SK-N-MC (cell line): ENCODE data around the gene ADIRF.
"Not testable (repeated sequence)": the region's sequence is repeated elsewhere in the genome, so short reads cannot be mapped to it uniquely, and the experiment has no call there.

Experiments
- DNase-seq: peaks from one replicate; pipeline ENCODE4 v3.0.0-alpha.2; 2011; ENCODE audit warnings: low read depth, low spot score
- H3K27ac ChIP-seq: fragments of 200-600 bp; sonication (generic); 2 replicates; pipeline ENCODE4 v1.5.1; 2016; ENCODE audit warnings: mixed run types
- H3K36me3 ChIP-seq: fragments of 200-600 bp; sonication (generic); 2 replicates; pipeline ENCODE4 v1.6.1; 2017; ENCODE audit warnings: antibody characterized with exemption, low read length, mixed read lengths; ENCODE audit not compliant: insufficient read depth
- H3K4me3 ChIP-seq: fragments of 200-600 bp; sonication (generic); 2 replicates; pipeline ENCODE4 v1.5.1; 2016
- H3K9ac ChIP-seq: fragments of 200-600 bp; sonication (generic); 2 replicates; pipeline ENCODE4 v1.8.0; 2017; ENCODE audit warnings: mixed run types, mixed read lengths; ENCODE audit not compliant: insufficient read length
- H3K9me3 ChIP-seq: fragments of 200-600 bp; sonication (generic); 2 replicates; pipeline ENCODE4 v1.6.1; 2017; ENCODE audit warnings: low read depth, mild to moderate bottlenecking, antibody characterized with exemption, low read length, moderate library complexity, mixed read lengths
- EZH2 ChIP-seq: fragments of 200-600 bp; sonication (generic); IDR thresholded peaks from one replicate; pipeline ENCODE4 v1.6.1; 2017; ENCODE audit warnings: antibody characterized with exemption
- FOXP2 ChIP-seq: optimal IDR thresholded peaks from 2 replicates; pipeline ENCODE3; 2011; ENCODE audit warnings: mild to moderate bottlenecking, moderate library complexity; ENCODE audit not compliant: insufficient read depth; ENCODE audit errors: extremely low read length, control extremely low read depth
- POLR2AphosphoS5 ChIP-seq: IDR thresholded peaks from 2 replicates; pipeline ENCODE4 v1.6.1; 2012; ENCODE audit warnings: mild to moderate bottlenecking, low read depth, low read length, borderline replicate concordance

Gene ADIRF

DNA sequence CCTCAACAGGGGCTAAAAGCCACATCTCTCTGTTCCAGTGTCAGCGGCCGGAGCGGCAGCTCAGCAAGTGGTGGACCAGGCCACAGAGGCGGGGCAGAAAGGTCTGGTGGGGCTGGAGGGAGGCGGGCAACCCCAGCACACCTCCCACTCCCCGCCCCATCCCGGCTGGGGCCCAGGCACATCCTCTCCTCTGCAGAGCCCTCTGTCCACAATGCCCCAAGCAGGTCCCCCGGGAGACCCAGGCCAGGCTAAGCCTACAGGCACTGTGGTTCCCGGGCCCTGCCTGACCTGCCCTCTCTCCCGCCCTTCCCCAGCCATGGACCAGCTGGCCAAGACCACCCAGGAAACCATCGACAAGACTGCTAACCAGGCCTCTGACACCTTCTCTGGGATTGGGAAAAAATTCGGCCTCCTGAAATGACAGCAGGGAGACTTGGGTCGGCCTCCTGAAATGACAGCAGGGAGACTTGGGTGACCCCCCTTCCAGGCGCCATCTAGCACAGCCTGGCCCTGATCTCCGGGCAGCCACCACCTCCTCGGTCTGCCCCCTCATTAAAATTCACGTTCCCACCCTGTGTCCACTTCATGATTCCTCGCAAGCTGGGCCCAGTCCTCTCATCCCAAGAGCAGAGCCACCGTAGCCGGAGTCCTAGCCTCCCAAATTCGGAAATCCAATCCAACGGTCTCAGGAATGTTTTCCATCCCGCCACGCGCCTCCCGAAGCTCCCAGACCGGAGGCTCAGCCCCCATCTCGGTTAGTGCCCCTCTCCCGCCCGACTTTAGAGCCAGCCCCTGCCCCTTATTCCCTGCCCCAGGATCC, 2.1 kb downstream of the ADIRF start:
- TF ChIP-seq EZH2: no peak
- no peak for TF ChIP-seq FOXP2
- TF ChIP-seq POLR2AphosphoS5: no peak
- DNase-seq: no peak
- Histone ChIP-seq H3K9me3 (no peaks in the 10 kb centered on the region), H3K9ac (no peak overlapping the region), H3K4me3 (no peak overlapping the region), H3K27ac (no peak overlapping the region), H3K36me3 (no peaks in the 10 kb centered on the region)

DNA sequence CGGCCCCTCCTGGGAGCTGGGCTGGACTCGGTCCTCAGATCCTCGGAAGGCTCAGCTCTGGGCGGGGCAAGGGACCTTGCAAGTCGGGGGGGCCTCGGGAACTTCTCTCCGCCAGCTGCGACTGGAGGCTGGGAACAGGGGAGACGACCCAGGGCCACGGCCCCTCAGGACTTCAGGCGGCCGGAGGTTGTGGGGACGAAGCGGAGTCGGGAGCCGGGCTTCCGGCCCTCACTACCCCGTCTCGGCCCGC, 2.6 kb downstream of the ADIRF start:
- Histone ChIP-seq H3K36me3 (no peaks in the 10 kb centered on the region), H3K9me3 (no peaks in the 10 kb centered on the region), H3K27ac (no peak overlapping the region), H3K4me3 (no peak overlapping the region), H3K9ac (no peak overlapping the region)
- no peak for DNase-seq
- no peak for TF ChIP-seq POLR2AphosphoS5
- no peak for TF ChIP-seq EZH2

DNA sequence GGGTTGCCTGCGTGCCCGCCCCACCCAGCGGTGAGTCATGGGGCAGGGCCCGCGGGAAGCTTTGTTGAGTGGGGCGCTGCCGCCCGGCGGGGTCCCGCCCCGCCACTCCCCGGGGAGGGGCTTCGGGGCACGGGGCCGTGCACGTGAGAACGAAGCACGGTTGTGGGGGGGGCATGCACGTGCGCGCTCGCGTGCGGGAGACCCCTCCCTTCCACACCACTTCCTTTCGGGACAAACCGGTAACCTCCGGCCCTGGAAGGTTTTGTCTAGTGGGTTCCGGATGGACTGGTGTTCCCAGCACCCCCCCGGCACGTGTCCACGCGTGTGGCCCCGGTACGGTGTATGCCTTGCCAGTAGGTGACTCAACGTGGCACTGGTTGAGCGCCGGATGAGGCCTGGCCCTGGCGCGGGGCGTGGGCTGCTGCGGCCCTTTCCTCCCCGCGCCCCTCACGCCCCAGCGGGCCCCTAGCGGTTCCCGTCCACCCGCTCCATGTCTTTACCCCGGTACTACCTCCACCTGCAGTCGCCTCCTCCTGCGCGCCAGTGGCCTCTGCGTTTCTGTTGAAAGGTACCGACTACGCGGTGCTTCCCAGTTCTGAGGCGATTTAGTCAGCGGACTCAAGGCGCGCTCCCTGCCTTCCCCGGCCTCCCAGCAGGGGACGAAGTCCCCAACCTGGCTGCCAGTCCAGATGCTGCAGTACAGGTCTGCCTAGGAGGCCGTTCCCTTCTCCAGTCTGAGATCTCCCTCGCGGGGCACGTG, 3.1 kb downstream of the ADIRF start:
- no peak for DNase-seq
- Histone ChIP-seq H3K36me3 (no peaks in the 10 kb centered on the region), H3K9ac (no peak overlapping the region), H3K27ac (no peak overlapping the region), H3K4me3 (no peak overlapping the region), H3K9me3 (no peaks in the 10 kb centered on the region)
- TF ChIP-seq FOXP2 (no peak), EZH2 (no peak), POLR2AphosphoS5 (no peak)

DNA sequence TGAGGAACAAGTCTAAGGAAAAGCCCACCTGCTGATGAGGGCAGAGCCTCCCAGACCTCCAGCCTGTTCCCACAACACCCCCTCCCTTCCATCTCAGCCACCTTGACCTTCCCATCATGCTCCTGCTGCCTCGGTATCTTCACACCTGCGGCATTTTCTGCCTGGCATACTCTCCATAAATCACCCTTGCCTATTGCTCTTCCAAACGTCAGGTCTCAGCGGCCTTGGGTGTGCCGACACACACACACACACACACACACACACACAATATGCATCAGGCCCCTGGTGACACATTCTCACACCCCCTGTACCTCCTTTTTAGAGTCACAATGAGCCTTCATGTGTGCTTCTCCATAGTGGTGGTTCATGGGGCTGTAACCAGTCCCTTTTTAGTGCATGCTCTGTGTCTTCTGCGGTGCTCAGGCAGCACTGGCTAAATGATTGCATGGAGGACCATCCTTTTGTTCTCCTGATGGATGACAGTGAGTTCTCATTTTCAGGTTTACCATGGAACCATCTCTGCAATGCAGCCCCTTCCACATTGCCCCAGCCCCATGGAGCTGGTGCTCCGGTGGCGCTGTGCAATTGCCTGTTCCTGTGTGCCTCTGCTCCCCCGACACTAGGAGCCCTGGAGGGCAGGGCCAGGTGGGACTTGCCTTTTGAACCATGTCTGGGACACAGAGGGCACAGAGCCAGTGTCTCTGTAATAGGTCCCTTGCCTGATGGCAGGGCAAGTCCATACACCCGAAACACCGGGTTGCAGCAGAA, 4.5 kb downstream of the ADIRF start:
- no peaks in the 10 kb centered on the region for H3K36me3 ChIP-seq
- no peak overlapping the region for H3K4me3 ChIP-seq
- TF ChIP-seq FOXP2: no peak
- no peak for TF ChIP-seq EZH2
- no peaks in the 10 kb centered on the region for H3K9me3 ChIP-seq
- H3K9ac ChIP-seq: no peak overlapping the region
- no peak for DNase-seq
- H3K27ac ChIP-seq: no peak overlapping the region

DNA sequence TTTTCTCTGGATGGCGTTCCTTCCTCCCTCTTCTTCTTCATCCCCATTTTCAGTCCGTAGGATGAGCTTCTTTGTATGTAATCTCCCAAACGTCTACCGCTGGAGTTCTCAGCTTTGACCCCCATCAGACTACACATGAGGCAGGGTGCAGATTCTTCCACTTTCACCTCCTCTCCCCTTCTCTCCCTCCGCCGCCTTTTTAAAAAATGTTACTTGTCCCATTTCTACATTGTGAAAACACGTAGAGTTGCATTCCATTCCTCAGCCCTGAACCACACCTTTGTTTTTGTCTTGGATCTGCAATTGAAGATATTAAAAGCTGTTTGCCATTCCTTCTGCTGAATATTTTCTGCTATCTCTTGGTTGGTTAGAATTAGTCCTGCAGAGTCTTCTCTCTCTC, 6.2 kb downstream of the ADIRF start:
- H3K36me3 ChIP-seq: no peaks in the 10 kb centered on the region
- no peak overlapping the region for H3K27ac ChIP-seq
- H3K9ac ChIP-seq: no peak overlapping the region
- DNase-seq: no peak
- no peaks in the 10 kb centered on the region for H3K9me3 ChIP-seq
- no peak overlapping the region for H3K4me3 ChIP-seq
- TF ChIP-seq FOXP2 (no peak), POLR2AphosphoS5 (no peak), EZH2 (no peak)

DNA sequence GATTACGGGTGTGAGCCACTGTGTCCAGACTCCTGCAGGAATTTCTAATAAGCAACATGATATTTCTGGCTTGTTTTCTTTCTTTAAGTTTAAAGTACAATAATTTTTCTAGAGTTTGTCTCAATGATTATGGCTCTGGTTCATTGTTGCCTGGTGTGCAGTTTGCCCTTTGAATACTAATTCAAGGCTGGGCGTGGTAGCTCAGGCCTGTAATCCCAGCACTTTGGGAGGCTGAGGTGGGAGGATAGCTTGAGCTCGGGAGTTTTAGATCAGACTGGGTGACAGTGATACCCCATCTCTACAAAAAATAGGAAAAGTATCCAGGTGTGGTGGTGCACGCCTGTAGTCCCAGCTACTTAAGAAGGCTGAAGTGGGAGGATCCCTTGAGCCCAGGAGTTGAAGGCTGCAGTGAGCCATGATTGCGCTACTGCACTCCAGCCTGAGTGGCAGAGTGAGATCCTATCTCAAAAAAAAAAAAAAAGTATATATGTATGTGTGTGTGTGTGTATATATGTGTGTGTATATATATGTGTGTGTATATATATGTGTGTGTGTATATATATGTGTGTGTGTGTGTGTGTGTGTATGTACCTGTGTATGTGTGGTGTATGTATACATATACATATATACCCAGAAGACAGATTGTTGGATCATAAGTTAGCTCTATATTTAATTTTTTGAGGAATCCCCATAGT, 8.2 kb downstream of the ADIRF start:
- H3K27ac ChIP-seq: no peak overlapping the region

DNA sequence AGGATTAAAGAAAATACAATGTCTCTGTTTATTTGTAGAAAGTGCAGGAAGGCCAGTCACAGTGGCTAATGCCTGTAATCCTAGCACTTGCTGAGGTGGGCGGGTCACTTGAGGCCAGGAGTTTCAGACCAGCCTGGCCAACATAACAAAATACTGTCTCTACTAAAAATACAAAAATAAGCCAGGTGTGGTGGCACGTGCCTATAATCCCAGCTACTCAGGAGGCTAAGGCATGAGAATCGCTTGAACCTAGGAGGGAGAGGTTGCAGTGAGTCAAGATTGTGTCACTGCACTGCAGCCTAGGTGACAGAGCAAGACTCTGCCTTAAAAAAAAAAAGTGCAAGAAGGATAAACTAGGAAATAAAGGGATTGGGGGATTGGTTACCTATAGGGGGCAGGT, 10.2 kb downstream of the ADIRF start:
- not testable (repeated sequence) for H3K36me3 ChIP-seq, H3K27ac ChIP-seq, H3K4me3 ChIP-seq, H3K9me3 ChIP-seq, DNase-seq, H3K9ac ChIP-seq

More for the DNA sequence above, 8.2 kb downstream of the ADIRF start:
- DNase-seq: no peak
- Histone ChIP-seq H3K9ac (no peak overlapping the region), H3K9me3 (no peaks in the 10 kb centered on the region), H3K4me3 (no peak overlapping the region), H3K36me3 (no peaks in the 10 kb centered on the region)
- TF ChIP-seq EZH2 (no peak), FOXP2 (no peak), POLR2AphosphoS5 (no peak)

DNA sequence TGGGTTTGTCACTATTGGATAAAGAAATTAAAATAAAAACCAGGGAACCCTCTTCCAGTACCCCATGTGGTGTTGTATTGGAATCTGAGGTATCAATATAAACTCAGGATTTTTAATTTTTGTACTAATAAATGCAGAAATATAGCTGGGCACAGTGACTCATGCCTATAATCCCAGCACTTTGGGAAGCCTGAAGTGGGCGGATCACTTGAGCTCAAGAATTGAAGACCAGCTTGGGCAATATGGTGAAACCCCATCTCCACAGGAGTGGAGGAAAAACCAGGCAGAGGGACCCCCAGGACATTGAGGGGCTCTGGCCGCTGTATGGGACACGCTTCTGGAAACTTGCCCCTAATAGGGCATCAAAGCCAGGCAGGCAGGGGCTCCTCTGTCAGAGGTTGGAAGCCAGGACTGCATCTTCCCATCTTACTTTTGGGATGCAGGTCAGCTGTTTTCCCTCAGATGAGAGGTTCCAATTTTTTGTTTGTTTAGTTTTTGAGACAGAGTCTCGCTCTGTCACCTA, 11.1 kb downstream of the ADIRF start:
- Histone ChIP-seq H3K36me3 (no peaks in the 10 kb centered on the region), H3K27ac (no peak overlapping the region), H3K9me3 (no peaks in the 10 kb centered on the region), H3K9ac (no peak overlapping the region), H3K4me3 (no peak overlapping the region)
- no peak for DNase-seq
- no peak for TF ChIP-seq EZH2
- no peak for TF ChIP-seq FOXP2
- TF ChIP-seq POLR2AphosphoS5: no peak
